K562 (cell line): ENCODE measurements around the gene RAD21L1. TPM values are rescaled to one million over a fixed set of nuclear protein-coding genes. Genes with fewer than 3 reads are reported as not detected.

ENCODE experiments used
- BACH1 ChIP-seq: fragments of 200-800 bp; sonication (Bioruptor generic); IDR thresholded peaks from 2 replicates; pipeline ENCODE4 v1.6.1; 2016; ENCODE audit warnings: missing genetic modification characterization, missing compliant biosample characterization
- CXXC5 ChIP-seq: fragments of 250-450 bp; sonication (Bioruptor Pico); IDR thresholded peaks from 2 replicates; pipeline ENCODE4 v1.8.0; 2022; ENCODE audit warnings: inconsistent platforms, mild to moderate bottlenecking, moderate library complexity
- DMBX1 ChIP-seq: fragments of 250-450 bp; sonication (Bioruptor Pico); IDR thresholded peaks from 2 replicates; pipeline ENCODE4 v1.8.0; 2022; ENCODE audit warnings: inconsistent platforms, mild to moderate bottlenecking, moderate library complexity, borderline replicate concordance
- ETV5 ChIP-seq: sonication (generic); formaldehyde crosslinking; IDR thresholded peaks from 2 replicates; pipeline ENCODE4 v1.4.0; 2020; ENCODE audit warnings: low read depth, mild to moderate bottlenecking, missing genetic modification reagents
- GTF2B ChIP-seq: IDR thresholded peaks from 2 replicates; pipeline ENCODE4 v1.6.1; 2011; ENCODE audit not compliant: insufficient read length; ENCODE audit errors: extremely low read depth
- ID3 ChIP-seq, 2 experiments: fragments of 250-450 bp in 1 of 2; fragments of 450-650 bp in 1 of 2; sonication (Bioruptor Pico) in 1 of 2; IDR thresholded peaks; 2 replicates each; pipeline versions ENCODE4 v1.6.1 to v1.8.0; 2016 to 2021; ENCODE audit warnings: mild to moderate bottlenecking in 2 of 2, moderate library complexity in 2 of 2, missing compliant biosample characterization in 1 of 2, missing genetic modification characterization in 1 of 2
- MEF2D ChIP-seq: conservative IDR thresholded peaks from 2 replicates; pipeline ENCODE4 v1.6.1; 2016; ENCODE audit warnings: low read depth, missing genetic modification characterization, missing compliant biosample characterization
- NR2C1 ChIP-seq, 2 experiments: fragments of 450-650 bp; IDR thresholded peaks; 2 replicates each; pipeline ENCODE4 v1.6.1; 2017; ENCODE audit warnings: mild to moderate bottlenecking in 2 of 2, antibody characterized with exemption in 1 of 2, inconsistent platforms in 1 of 2, missing compliant biosample characterization in 1 of 2, missing genetic modification characterization in 1 of 2
- PYGO2 ChIP-seq: fragments of 450-650 bp; IDR thresholded peaks from 2 replicates; pipeline ENCODE4 v1.6.1; 2016; ENCODE audit warnings: mild to moderate bottlenecking, missing genetic modification characterization, moderate library complexity, missing compliant biosample characterization
- SMAD3 ChIP-seq: fragments of 450-650 bp; formaldehyde crosslinking; conservative IDR thresholded peaks from 2 replicates; pipeline ENCODE4 v1.4.0; 2020; ENCODE audit warnings: mild to moderate bottlenecking
- STAT6 ChIP-seq: sonication (generic); formaldehyde crosslinking; IDR thresholded peaks from 2 replicates; pipeline ENCODE4 v1.8.1; 2023; ENCODE audit warnings: mild to moderate bottlenecking, missing genetic modification reagents
- TEAD2 ChIP-seq: fragments of 450-650 bp; IDR thresholded peaks from 2 replicates; pipeline ENCODE4 v1.6.1; 2016; ENCODE audit warnings: missing genetic modification characterization, control low read depth, missing compliant biosample characterization
- TFAM ChIP-seq: fragments of 250-450 bp; sonication (Bioruptor Pico); conservative IDR thresholded peaks from 2 replicates; pipeline ENCODE4 v1.5.0; 2021; ENCODE audit warnings: mild to moderate bottlenecking, moderate library complexity
- ZBTB11 ChIP-seq, 3 experiments: fragments of 200-800 bp in 1 of 3; fragments of 250-450 bp in 1 of 3; fragments of 450-650 bp in 1 of 3; sonication (Bioruptor Pico) in 1 of 3; sonication (Bioruptor generic) in 1 of 3; formaldehyde crosslinking in 1 of 3; IDR thresholded peaks; 2 replicates each; pipeline versions ENCODE4 v1.6.1 to v1.8.0; 2016 to 2022; ENCODE audit warnings: mild to moderate bottlenecking in 2 of 3, missing genetic modification characterization in 2 of 3, missing compliant biosample characterization in 1 of 3, moderate library complexity in 1 of 3
- ZBTB12 ChIP-seq: fragments of 250-450 bp; sonication (Bioruptor Pico); IDR thresholded peaks from 2 replicates; pipeline ENCODE4 v1.4.0; 2020
- ZNF140 ChIP-seq: fragments of 250-450 bp; sonication (Bioruptor Pico); IDR thresholded peaks from 2 replicates; pipeline ENCODE4 v1.8.0; 2021; ENCODE audit warnings: moderate library complexity, mild to moderate bottlenecking, inconsistent platforms
- ZNF668 ChIP-seq: fragments of 250-450 bp; sonication (Bioruptor Pico); IDR thresholded peaks from 2 replicates; pipeline ENCODE4 v1.8.0; 2022; ENCODE audit warnings: mild to moderate bottlenecking, inconsistent platforms
- ZNF695 ChIP-seq: fragments of 450-650 bp; formaldehyde crosslinking; IDR thresholded peaks from 2 replicates; pipeline ENCODE4 v1.4.0; 2020; ENCODE audit warnings: mild to moderate bottlenecking, moderate library complexity
- polyA plus RNA-seq, 8 experiments: library from polyadenylated mRNA; depleted of rRNA in 4 of 8; stranded (reverse) in 5 of 8; unstranded in 3 of 8; fragments of >200 nt; fragmentation: Nextera tagmentation in 2 of 8; fragmentation: Illumina TruSeq in 1 of 8; extraction: Ambion mirVana in 2 of 8; extraction: Trizol in 1 of 8; gene quantifications; 2 replicates each; pipeline versions ENCODE4 v1.2.1 to v1.2.3, GENCODE V29; 2011 to 2014; ENCODE audit warnings: inconsistent platforms in 1 of 8, missing spikeins in 1 of 8
- total RNA-seq, 7 experiments: library from RNA; depleted of rRNA in 6 of 7; stranded (reverse); fragments of >200 nt in 6 of 7; fragmentation: Illumina TruSeq in 2 of 7; extraction: Trizol in 2 of 7; gene quantifications; 2 replicates each; pipeline versions ENCODE4 v1.2.1 to v1.2.3, GENCODE V29; 2011 to 2021; ENCODE audit warnings: low replicate concordance in 1 of 7

The RAD21L1 gene
- total and polyA plus RNA-seq, 9 of the 15 experiments (the other 6 are each of a cell fraction or from before 2014, with no cell fraction given), result 0.17 to 1.7 (median 0.45) TPM; not detected in 1

- TF ChIP-seq ZBTB11 (CRISPR knock-in tag; IDR thresholded peaks at IDR 0.05), result peak in 1 of 3 experiments; percentile 55; a peak in 1 of 6 replicates
- TF ChIP-seq DMBX1 (CRISPR knock-in tag), result peak; percentile 92
- peak; percentile 59; the same call in 1 of the 2 replicates for TF ChIP-seq PYGO2
- TF ChIP-seq ZNF668, result peak; percentile 88
- TF ChIP-seq MEF2D (tag), result peak; percentile 54; the same call in 1 of the 2 replicates
- TF ChIP-seq BACH1 (tag), result peak; percentile 63; the same call in 1 of the 2 replicates
- peak; percentile 64; the same call in 1 of the 2 replicates for TF ChIP-seq TEAD2 (tag)
- peak; percentile 48 for TF ChIP-seq CXXC5
- TF ChIP-seq TFAM (CRISPR knock-in tag), result no peak
- peak; percentile 31; the same call in 1 of the 2 replicates for TF ChIP-seq ETV5 (CRISPR knock-in tag)
- no peak for TF ChIP-seq ID3 (CRISPR knock-in tag; IDR thresholded peaks at IDR 0.05)
- peak; percentile 95 for TF ChIP-seq ID3 (tag; IDR thresholded peaks at IDR 0.05)
- TF ChIP-seq STAT6, result no peak
- TF ChIP-seq GTF2B, result no peak
- peak; percentile 48; the same call in 1 of the 2 replicates for TF ChIP-seq ZBTB12
- TF ChIP-seq SMAD3 (CRISPR knock-in tag), result 0 out of 2 replicates have a peak, but pooled peaks have one; percentile 21
- TF ChIP-seq NR2C1 (IDR thresholded peaks at IDR 0.05), result no peak
- TF ChIP-seq NR2C1 (tag; IDR thresholded peaks at IDR 0.05), result peak; percentile 51
- no peak for TF ChIP-seq ZNF695 (CRISPR knock-in tag)
- 0 out of 2 replicates have a peak, but pooled peaks have one; percentile 52 for TF ChIP-seq ZNF140
Observed at GRCh38 chr20:1214838-1215261, 11.0 kb upstream of the RAD21L1 start (continued).
